ENCODE measurements around the gene PTPRD.

PTPRD gene

GRCh38 chr9:8799615-8800014, 1813.2 kb downstream of the PTPRD start:
- no peak for DNase-seq

- no peak for DNase-seq
These were observed 1813.6 kb downstream of the PTPRD start for GRCh38 chr9:8799206-8799605.

- peak; percentile 47 for DNase-seq
These were observed 1828.0 kb downstream of the PTPRD start for GRCh38 chr9:8784838-8785237.

- DNase-seq = no peak
These were observed 1828.9 kb downstream of the PTPRD start for GRCh38 chr9:8783941-8784340.

GRCh38 chr9:8782237-8782636, 1830.6 kb downstream of the PTPRD start:
- no peak for DNase-seq

GRCh38 chr9:8781458-8781857, 1831.3 kb downstream of the PTPRD start:
- no peak for DNase-seq

- no peak for DNase-seq
These were observed 1832.4 kb downstream of the PTPRD start for GRCh38 chr9:8780386-8780785.

GRCh38 chr9:8779478-8779877, 1833.3 kb downstream of the PTPRD start:
- no peak for DNase-seq

- DNase-seq = no peak
These were observed 1834.4 kb downstream of the PTPRD start for GRCh38 chr9:8778356-8778755.

- DNase-seq = no peak
These were observed 1840.5 kb downstream of the PTPRD start for GRCh38 chr9:8772302-8772701.

- DNase-seq = no peak
These were observed 1843.6 kb downstream of the PTPRD start for GRCh38 chr9:8769153-8769552.

GRCh38 chr9:8766096-8766495, 1846.7 kb downstream of the PTPRD start:
- DNase-seq = no peak

- DNase-seq = no peak
These were observed 1848.8 kb downstream of the PTPRD start for GRCh38 chr9:8764051-8764450.

GRCh38 chr9:8762479-8763085, 1850.2 kb downstream of the PTPRD start:
- DNase-seq = no peak

GRCh38 chr9:8760000-8760767, 1852.6 kb downstream of the PTPRD start:
- no peak for DNase-seq

GRCh38 chr9:8757881-8758280, 1854.9 kb downstream of the PTPRD start:
- no peak for DNase-seq

- DNase-seq = no peak
These were observed 1858.1 kb downstream of the PTPRD start for GRCh38 chr9:8754751-8755150.

- no peak for DNase-seq
These were observed 1861.3 kb downstream of the PTPRD start for GRCh38 chr9:8751406-8751930.

- DNase-seq = no peak
These were observed 1862.2 kb downstream of the PTPRD start for GRCh38 chr9:8750639-8751051.

GRCh38 chr9:8745347-8745746, 1867.5 kb downstream of the PTPRD start:
- DNase-seq = no peak

GRCh38 chr9:8738945-8739344, 1873.9 kb downstream of the PTPRD start:
- no peak for DNase-seq

- no peak for DNase-seq
These were observed 1876.0 kb downstream of the PTPRD start for GRCh38 chr9:8736805-8737204.

- no peak for DNase-seq
These were observed 1878.0 kb downstream of the PTPRD start for GRCh38 chr9:8734760-8735159.

GRCh38 chr9:8733131-8733954, 1879.5 kb downstream of the PTPRD start:
- peak; percentile 64 for DNase-seq

Measured in NCI-H1694 (cell line).